ENCODE data around the gene UBL7.

UBL7 gene

DNA sequence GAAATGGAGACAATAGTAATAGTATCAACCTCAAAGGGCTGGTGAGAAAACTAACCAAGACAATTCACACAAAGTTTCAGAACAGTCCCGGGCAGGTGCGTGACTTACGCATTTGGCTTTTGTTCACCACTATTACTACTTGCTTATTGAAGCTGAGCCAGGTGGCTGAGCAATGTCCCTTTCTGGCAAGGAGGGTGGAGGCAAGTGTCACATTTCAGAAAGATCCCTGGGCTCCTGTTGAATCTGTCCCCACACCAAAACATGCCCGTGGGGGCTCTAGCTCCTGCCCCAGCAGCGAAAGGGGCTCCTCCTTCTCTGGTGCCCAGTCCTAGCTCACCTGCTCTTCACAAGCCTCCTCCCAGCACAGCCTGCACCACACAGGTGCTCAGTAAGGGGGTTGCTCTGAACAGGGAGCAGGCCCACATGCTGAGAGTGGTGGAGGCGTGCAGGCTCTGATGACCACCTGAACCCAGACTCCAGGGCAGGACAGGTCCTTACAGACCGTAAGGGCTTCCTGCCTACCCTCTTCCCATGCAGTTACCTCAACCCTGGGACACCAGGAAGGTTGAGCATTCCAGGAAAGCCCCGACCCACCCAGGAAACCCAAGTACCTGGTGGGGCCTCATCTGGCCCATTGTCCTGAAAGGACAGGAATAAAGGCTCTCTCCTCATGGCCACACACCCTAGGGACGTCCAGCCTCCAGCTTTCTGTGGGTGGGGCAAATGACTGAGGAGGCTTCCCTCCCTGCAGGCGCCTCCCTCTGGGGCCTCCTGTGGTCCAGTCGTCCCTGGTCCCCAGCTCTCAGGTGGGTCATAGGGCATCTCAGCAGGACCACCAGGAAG, 59.8 kb downstream of the UBL7 start:
- no peaks in the 10 kb centered on the region for H3K9me3 ChIP-seq (ENCODE audit: low read length)
- no peaks in the 10 kb centered on the region for H3K36me3 ChIP-seq (ENCODE audit: insufficient read depth, low read length)
- H3K9ac ChIP-seq (ENCODE audit: low read length) = no peak overlapping the region
- no peaks in the 10 kb centered on the region for H3K4me1 ChIP-seq (ENCODE audit: insufficient read depth, low read length)
- H3K27ac ChIP-seq (ENCODE audit: low read depth, low read length) = no peak overlapping the region
- H3K27me3 ChIP-seq (ENCODE audit: control insufficient read depth in 1 of 2, insufficient read depth in 2 of 2, low read length in 2 of 2) = peaks cover 0 to 11% of the 10 kb centered on the region in 2 donors
- H3K4me3 ChIP-seq (ENCODE audit: low read depth in 1 of 2, low read length in 2 of 2) = no peak overlapping the region

DNA sequence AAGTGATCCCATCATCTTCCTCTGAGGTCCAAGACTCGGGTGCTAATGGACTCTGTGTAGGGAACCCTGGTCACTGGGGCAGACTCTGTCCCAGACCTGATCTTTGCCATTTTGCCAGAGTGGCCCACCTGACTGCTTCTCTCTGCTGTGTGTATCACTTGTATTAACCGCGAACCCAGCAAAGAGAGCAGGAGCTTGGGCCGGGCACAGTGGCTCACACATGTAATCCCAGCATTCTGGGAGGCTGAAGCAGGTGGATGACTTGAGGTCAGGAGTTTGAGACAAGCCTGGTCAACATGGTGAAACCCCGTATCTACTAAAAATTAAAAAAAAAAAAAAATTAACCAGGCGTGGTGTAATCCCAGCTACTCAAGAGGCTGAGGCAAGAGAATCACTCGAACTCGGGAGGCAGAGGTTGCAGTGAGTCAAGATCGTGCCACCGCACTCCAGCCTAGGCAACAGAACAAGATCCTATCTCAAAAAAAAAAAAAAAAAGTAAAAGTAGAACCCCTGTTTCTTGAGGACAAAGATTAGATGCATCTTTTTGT, 60.6 kb downstream of the UBL7 start:
- Histone ChIP-seq H3K4me1 (ENCODE audit: insufficient read depth, low read length) (no peaks in the 10 kb centered on the region), H3K27me3 (ENCODE audit: control insufficient read depth in 1 of 2, insufficient read depth in 2 of 2, low read length in 2 of 2) (peaks cover 0 to 11% of the 10 kb centered on the region in 2 donors), H3K36me3 (ENCODE audit: insufficient read depth, low read length) (no peaks in the 10 kb centered on the region), H3K9me3 (ENCODE audit: low read length) (no peaks in the 10 kb centered on the region), H3K27ac (ENCODE audit: low read depth, low read length) (no peak overlapping the region), H3K4me3 (ENCODE audit: low read depth in 1 of 2, low read length in 2 of 2) (no peak overlapping the region), H3K9ac (ENCODE audit: low read length) (no peak overlapping the region)

DNA sequence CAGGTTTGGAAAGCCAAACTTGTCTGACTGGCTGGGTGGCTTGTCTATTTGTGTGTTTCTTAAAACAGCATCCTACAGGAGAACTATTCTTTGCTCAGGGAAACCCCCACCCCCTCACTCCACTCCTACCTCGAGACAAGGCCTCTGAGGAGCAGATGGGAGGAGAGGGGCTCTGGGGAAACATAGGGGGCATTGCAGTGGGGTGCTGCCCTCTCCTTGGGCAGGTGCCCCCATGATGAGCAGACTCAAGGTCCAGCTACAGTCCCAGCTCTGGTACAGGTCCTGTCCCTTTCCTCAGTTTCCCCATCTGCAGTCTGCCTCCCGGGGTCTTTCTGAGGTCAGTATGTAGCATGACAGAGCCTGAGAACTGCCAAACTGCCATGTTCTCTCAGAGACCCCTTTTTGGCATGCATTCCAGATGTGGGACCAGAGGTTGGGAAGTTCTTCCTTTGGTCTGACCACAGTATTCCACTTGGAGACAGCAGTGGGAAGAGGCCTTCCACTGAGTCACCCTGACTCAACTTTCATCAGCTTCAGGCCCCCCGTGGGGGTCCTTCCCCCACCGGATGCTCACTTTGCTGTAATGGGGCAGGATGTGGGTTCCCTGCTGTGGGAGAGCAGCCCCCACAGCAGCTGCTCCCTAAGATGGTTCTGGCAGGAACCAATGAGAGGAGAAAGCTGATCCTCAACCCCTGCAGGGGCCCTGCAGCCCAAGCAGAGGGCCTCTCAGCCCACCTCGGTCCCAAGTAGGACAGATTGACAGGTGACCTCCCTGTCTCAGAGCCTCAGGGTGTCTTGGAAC, 61.2 kb downstream of the UBL7 start:
- Histone ChIP-seq H3K27ac (ENCODE audit: low read depth, low read length) (no peak overlapping the region), H3K36me3 (ENCODE audit: insufficient read depth, low read length) (no peaks in the 10 kb centered on the region), H3K9me3 (ENCODE audit: low read length) (no peaks in the 10 kb centered on the region), H3K9ac (ENCODE audit: low read length) (no peak overlapping the region), H3K4me3 (ENCODE audit: low read depth in 1 of 2, low read length in 2 of 2) (no peak overlapping the region), H3K4me1 (ENCODE audit: insufficient read depth, low read length) (no peaks in the 10 kb centered on the region), H3K27me3 (ENCODE audit: control insufficient read depth in 1 of 2, insufficient read depth in 2 of 2, low read length in 2 of 2) (peaks cover 0 to 11% of the 10 kb centered on the region in 2 donors)

DNA sequence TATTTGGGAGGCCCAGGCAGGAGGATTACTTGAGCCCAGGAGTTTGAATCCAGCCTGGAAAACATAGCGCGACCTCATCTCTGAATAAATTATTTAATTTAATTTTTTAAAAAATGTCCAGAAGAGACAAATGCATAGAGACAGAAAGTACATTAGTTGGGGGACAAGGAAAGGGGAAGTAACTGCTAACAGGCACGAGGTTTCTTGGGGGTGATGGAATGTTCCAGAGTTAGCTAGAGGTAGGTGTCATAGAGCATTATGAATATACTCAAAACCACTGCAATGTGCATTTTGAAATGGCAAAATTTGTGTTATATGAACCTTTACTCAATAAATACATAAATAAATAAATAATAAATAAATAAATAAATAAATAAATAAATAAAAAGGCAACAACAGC, 61.9 kb downstream of the UBL7 start:
- H3K27me3 ChIP-seq (ENCODE audit: control insufficient read depth in 1 of 2, insufficient read depth in 2 of 2, low read length in 2 of 2) = peaks cover 0 to 11% of the 10 kb centered on the region in 2 donors
- H3K9me3 ChIP-seq (ENCODE audit: low read length) = no peaks in the 10 kb centered on the region
- no peaks in the 10 kb centered on the region for H3K4me1 ChIP-seq (ENCODE audit: insufficient read depth, low read length)
- H3K36me3 ChIP-seq (ENCODE audit: insufficient read depth, low read length) = no peaks in the 10 kb centered on the region
- H3K4me3 ChIP-seq (ENCODE audit: low read depth in 1 of 2, low read length in 2 of 2) = no peak overlapping the region
- H3K27ac ChIP-seq (ENCODE audit: low read depth, low read length) = no peak overlapping the region
- H3K9ac ChIP-seq (ENCODE audit: low read length) = no peak overlapping the region

DNA sequence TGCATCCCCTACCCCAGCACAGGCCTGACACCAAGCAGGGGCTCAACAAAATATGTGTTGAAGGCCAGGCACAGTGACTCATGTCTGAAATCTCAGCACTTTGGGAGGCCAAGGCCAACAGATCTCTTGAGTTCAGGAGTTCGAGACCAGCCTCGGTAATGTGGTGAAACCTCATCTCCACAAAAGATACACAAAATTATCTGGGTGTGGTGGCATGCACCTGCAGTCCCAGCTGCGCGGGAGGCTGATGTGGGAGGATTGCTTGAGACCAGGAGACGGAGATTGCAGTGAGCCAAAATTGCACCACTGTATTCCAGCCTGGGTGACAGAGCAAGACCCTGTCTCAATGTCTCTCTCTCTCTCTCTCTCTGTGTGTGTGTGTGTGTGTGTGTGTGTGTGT, 62.8 kb downstream of the UBL7 start:
- Histone ChIP-seq H3K27ac (ENCODE audit: low read depth, low read length) (no peak overlapping the region), H3K36me3 (ENCODE audit: insufficient read depth, low read length) (no peaks in the 10 kb centered on the region), H3K4me3 (ENCODE audit: low read depth in 1 of 2, low read length in 2 of 2) (no peak overlapping the region), H3K9me3 (ENCODE audit: low read length) (no peaks in the 10 kb centered on the region), H3K9ac (ENCODE audit: low read length) (no peak overlapping the region), H3K4me1 (ENCODE audit: insufficient read depth, low read length) (no peaks in the 10 kb centered on the region), H3K27me3 (ENCODE audit: control insufficient read depth in 1 of 2, insufficient read depth in 2 of 2, low read length in 2 of 2) (peaks cover 0 to 11% of the 10 kb centered on the region in 2 donors)

DNA sequence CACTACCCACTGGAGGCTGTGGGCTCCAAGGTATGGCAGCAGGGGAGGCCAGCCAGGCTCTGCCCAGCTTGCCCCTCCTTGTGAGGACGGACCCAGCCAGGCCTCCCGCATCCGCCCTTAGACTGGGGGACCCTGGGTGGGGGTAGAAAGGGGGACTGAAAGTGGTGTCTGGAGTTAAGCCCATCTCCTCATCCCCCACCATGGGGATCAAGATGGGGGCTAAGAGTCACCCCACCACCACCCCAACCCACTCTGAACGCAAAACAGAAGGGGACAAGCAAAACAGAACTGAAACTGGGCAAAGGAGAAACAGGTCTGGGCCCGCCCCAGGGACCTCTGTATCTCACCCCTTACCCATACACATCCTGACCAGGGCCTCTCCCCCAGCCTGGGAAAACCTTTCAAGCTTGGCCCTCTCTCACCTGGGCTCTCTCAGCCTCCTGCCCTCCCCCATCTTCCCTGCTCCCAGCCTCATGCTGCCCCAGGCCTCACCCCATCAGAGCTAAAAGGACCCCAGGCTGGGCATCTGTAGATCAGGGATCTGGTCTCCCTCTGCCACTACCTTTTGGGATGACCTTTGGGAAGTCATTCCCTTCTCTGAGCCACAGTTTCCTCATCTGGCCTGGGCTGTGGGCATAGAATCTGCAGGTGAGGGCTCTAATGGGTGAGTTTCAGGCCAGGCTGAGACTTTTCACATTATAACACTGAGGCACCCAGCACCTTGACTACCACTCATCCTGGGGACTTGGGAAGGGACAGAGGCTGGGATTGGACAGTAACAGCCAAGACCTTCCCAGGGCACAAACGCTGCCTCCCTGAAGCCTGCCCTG, 63.5 kb downstream of the UBL7 start:
- Histone ChIP-seq H3K36me3 (ENCODE audit: insufficient read depth, low read length) (no peaks in the 10 kb centered on the region), H3K9ac (ENCODE audit: low read length) (no peak overlapping the region), H3K9me3 (ENCODE audit: low read length) (no peaks in the 10 kb centered on the region), H3K27me3 (ENCODE audit: control insufficient read depth in 1 of 2, insufficient read depth in 2 of 2, low read length in 2 of 2) (peaks cover 0 to 7% of the 10 kb centered on the region in 2 donors), H3K4me3 (ENCODE audit: low read depth in 1 of 2, low read length in 2 of 2) (no peak overlapping the region), H3K4me1 (ENCODE audit: insufficient read depth, low read length) (no peaks in the 10 kb centered on the region), H3K27ac (ENCODE audit: low read depth, low read length) (no peak overlapping the region)

DNA sequence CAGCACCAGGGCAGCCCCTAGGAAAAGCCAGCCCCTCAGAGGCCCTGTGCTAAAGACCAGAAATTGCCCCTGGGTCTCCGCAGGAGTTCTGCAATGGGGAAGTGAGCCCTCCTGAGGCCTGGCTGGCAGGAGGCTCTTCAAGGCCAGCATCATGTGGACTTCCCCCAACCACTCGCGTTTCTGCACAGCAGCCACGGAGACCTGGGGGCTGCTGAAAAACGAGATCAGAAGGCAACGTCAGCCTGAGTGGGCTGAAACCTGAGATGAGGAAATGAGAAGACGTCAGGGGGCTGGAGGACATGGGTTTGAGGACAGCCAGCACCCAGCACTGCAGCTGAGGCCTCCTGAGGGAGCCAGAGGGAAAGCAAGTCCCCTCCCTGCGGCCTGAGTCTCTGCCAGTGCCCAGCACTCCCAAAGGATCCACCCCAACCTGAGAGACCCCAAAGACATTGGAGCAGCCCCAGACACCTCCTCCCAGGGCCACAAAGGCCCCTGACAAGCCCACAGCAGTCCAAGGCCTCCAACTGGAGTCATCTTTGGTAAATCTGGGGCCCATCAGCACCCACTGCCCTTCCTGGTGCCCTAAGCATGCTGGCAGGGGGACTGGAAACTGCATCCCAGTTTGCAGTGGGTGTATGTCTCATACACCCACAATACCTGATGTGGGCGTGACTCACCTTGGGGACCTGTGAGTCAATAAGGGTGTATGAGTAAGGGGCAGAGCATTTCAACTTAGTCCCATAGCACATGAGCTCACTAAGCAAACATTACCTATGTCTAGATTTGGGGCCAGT, 64.3 kb downstream of the UBL7 start:
- Histone ChIP-seq H3K27ac (ENCODE audit: low read depth, low read length) (no peak overlapping the region), H3K9ac (ENCODE audit: low read length) (no peak overlapping the region), H3K27me3 (ENCODE audit: control insufficient read depth in 1 of 2, insufficient read depth in 2 of 2, low read length in 2 of 2) (peaks cover 0 to 6% of the 10 kb centered on the region in 2 donors), H3K4me3 (ENCODE audit: low read depth in 1 of 2, low read length in 2 of 2) (no peak overlapping the region), H3K4me1 (ENCODE audit: insufficient read depth, low read length) (no peaks in the 10 kb centered on the region), H3K36me3 (ENCODE audit: insufficient read depth, low read length) (no peaks in the 10 kb centered on the region), H3K9me3 (ENCODE audit: low read length) (no peaks in the 10 kb centered on the region)

DNA sequence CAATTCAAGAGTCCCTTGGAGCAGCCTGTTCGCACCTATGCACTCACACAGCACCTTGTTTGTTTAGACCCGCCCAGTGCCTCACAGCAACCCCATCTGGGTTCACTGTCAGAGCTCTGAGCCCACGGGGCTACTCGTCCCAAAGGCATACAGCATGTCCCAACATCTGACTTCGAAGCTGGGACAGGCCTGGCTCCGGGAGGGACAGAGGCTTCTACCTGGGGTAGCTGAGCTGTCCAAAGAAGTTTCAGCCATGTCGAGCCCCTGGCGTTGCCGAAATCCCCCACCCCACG, 64.9 kb downstream of the UBL7 start:
- no peaks in the 10 kb centered on the region for H3K9me3 ChIP-seq (ENCODE audit: low read length)
- H3K4me3 ChIP-seq (ENCODE audit: low read depth in 1 of 2, low read length in 2 of 2) = no peak overlapping the region
- H3K27me3 ChIP-seq (ENCODE audit: control insufficient read depth in 1 of 2, insufficient read depth in 2 of 2, low read length in 2 of 2) = peaks cover 0 to 2% of the 10 kb centered on the region in 2 donors
- no peaks in the 10 kb centered on the region for H3K4me1 ChIP-seq (ENCODE audit: insufficient read depth, low read length)
- no peak overlapping the region for H3K27ac ChIP-seq (ENCODE audit: low read depth, low read length)
- H3K36me3 ChIP-seq (ENCODE audit: insufficient read depth, low read length) = no peaks in the 10 kb centered on the region
- H3K9ac ChIP-seq (ENCODE audit: low read length) = no peak overlapping the region
